ENCODE data around the gene ZGRF1. TPM values are rescaled to one million over a fixed set of nuclear protein-coding genes. Genes with fewer than 3 reads are reported as not detected.

The ZGRF1 gene
- total and polyA plus RNA-seq, 10 of the 15 experiments (the other 5 are each of a cell fraction or from before 2014, with no cell fraction given), result 8.5 to 32.1 (median 20.1) TPM

DNA sequence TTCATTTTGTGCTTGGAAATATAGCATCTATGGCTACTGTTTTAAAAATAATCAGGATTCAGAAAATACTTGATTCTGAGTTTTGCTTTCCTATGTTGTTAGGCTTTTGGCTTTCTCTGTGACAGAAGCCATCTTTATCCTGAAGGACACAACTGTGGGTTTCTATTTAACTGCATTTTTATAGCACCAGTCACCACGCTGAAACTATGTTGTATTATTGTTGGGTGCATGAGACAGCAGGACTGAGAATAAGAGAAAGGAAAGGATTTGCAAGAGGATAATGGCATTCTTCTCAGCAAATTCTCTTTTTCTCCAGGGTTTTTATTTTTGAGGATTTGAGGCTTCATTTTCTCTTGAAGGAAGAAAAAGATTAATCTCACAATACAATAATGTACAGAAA, 110.6 kb downstream of the ZGRF1 start:
- Histone ChIP-seq H2AFZ (ENCODE audit: control insufficient read depth, low read depth, low read length) (no peak overlapping the region), H3K9me3 (replicated peaks; ENCODE audit: control insufficient read depth, insufficient read depth, low read length) (no peaks in the 10 kb centered on the region), H3K4me3 (no peak overlapping the region), H3K27ac (ENCODE audit: control insufficient read depth, insufficient read depth) (no peak overlapping the region), H3K4me1 (ENCODE audit: control insufficient read depth, insufficient read depth, low read length) (no peaks in the 10 kb centered on the region), H3K9ac (ENCODE audit: control insufficient read depth, insufficient read depth, low read length) (no peak overlapping the region), H3K36me3 (ENCODE audit: control insufficient read depth in 2 of 2, insufficient read depth in 2 of 2, low read length in 1 of 2) (no peaks in the 10 kb centered on the region), H4K20me1 (ENCODE audit: control insufficient read depth, insufficient read depth) (no peaks in the 10 kb centered on the region), H3K79me2 (ENCODE audit: control insufficient read depth, insufficient read depth, low read length) (no peaks in the 10 kb centered on the region), H3K4me2 (ENCODE audit: control insufficient read depth, insufficient read depth) (no peak overlapping the region), H3K27me3 (replicated peaks in 1 of 2; ENCODE audit: control insufficient read depth in 2 of 2, insufficient read depth in 2 of 2, low read length in 1 of 2) (no peaks in the 10 kb centered on the region; a peak in 1 of 4 replicates)
- ChIA-PET RAD21 (ENCODE audit: unreplicated experiment) (interaction anchor here (1.3 kb wide), 1 partner anchor 426 kb away, joined by 5 read pairs; no protein-coding TSS in a partner anchor), CTCF (interaction anchor here (1.0 to 13.9 kb wide), 3 partner anchors 79 to 425 kb away, joined by 4 to 221 read pairs (median 91); no protein-coding TSS in a partner anchor), POLR2A (no interaction called here), SMC1A (ENCODE audit: uncharacterized antibody, unreplicated experiment) (interaction anchor here (0.7 kb wide), 1 partner anchor 283 kb away, joined by 3 read pairs; no protein-coding TSS in a partner anchor)
- FAIRE-seq, result no peak
- no TSS peak for BruUV-seq (replicated peaks)
- no peak for DNase-seq (ENCODE audit: low read depth, low spot score)
- TF ChIP-seq ZNF24 (IDR thresholded peaks at IDR 0.05), result no peak
- no peak for TF ChIP-seq STAT1 (conservative IDR thresholded peaks at IDR 0.05)
- TF ChIP-seq NR2C2 (IDR thresholded peaks at IDR 0.05; ENCODE audit: borderline replicate concordance, control insufficient read depth, insufficient read length, low read depth), result no peak
- TF ChIP-seq TCF3 (IDR thresholded peaks at IDR 0.05; ENCODE audit: borderline replicate concordance, insufficient read depth, low read depth, low read length), result no peak
- TF ChIP-seq, protein P1, sequence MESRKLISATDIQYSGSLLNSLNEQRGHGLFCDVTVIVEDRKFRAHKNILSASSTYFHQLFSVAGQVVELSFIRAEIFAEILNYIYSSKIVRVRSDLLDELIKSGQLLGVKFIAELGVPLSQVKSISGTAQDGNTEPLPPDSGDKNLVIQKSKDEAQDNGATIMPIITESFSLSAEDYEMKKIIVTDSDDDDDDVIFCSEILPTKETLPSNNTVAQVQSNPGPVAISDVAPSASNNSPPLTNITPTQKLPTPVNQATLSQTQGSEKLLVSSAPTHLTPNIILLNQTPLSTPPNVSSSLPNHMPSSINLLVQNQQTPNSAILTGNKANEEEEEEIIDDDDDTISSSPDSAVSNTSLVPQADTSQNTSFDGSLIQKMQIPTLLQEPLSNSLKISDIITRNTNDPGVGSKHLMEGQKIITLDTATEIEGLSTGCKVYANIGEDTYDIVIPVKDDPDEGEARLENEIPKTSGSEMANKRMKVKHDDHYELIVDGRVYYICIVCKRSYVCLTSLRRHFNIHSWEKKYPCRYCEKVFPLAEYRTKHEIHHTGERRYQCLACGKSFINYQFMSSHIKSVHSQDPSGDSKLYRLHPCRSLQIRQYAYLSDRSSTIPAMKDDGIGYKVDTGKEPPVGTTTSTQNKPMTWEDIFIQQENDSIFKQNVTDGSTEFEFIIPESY (IDR thresholded peaks at IDR 0.05), result no peak
- TF ChIP-seq, protein P2, sequence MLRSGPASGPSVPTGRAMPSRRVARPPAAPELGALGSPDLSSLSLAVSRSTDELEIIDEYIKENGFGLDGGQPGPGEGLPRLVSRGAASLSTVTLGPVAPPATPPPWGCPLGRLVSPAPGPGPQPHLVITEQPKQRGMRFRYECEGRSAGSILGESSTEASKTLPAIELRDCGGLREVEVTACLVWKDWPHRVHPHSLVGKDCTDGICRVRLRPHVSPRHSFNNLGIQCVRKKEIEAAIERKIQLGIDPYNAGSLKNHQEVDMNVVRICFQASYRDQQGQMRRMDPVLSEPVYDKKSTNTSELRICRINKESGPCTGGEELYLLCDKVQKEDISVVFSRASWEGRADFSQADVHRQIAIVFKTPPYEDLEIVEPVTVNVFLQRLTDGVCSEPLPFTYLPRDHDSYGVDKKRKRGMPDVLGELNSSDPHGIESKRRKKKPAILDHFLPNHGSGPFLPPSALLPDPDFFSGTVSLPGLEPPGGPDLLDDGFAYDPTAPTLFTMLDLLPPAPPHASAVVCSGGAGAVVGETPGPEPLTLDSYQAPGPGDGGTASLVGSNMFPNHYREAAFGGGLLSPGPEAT (IDR thresholded peaks at IDR 0.05; ENCODE audit: low read depth), result no peak
- intact Hi-C loops (cut with micrococcal nuclease; ENCODE audit: unreplicated experiment) (no loop called here), in situ Hi-C loops (cut with MboI) (no loop called here)
- 100% methylated on average over 1 of the region's 1 CpG for WGBS (ENCODE audit: insufficient coverage, insufficient replicate concordance, low lambda C conversion rate, missing lambda C conversion rate)
- ATAC-seq, result no peak

All from GM12878 (cell line).